A673 (cell line): ENCODE data around the gene BCAM.

Experiments
- EZH2 ChIP-seq: fragments of 200-600 bp; sonication (generic); IDR thresholded peaks from 2 replicates; pipeline ENCODE4 v1.6.1; 2017; ENCODE audit warnings: borderline replicate concordance, low read depth, mild to moderate bottlenecking, mixed read lengths, antibody characterized with exemption, low read length; ENCODE audit not compliant: poor library complexity, severe bottlenecking
- TF ChIP-seq, protein P1 (sequence below): fragments of 300-800, 200-600 bp; sonication (generic); conservative IDR thresholded peaks from 2 replicates; pipeline ENCODE4 v1.5.1; 2017; ENCODE audit warnings: low read depth, mild to moderate bottlenecking, antibody characterized with exemption, low read length, moderate library complexity, mixed read lengths

DNA sequence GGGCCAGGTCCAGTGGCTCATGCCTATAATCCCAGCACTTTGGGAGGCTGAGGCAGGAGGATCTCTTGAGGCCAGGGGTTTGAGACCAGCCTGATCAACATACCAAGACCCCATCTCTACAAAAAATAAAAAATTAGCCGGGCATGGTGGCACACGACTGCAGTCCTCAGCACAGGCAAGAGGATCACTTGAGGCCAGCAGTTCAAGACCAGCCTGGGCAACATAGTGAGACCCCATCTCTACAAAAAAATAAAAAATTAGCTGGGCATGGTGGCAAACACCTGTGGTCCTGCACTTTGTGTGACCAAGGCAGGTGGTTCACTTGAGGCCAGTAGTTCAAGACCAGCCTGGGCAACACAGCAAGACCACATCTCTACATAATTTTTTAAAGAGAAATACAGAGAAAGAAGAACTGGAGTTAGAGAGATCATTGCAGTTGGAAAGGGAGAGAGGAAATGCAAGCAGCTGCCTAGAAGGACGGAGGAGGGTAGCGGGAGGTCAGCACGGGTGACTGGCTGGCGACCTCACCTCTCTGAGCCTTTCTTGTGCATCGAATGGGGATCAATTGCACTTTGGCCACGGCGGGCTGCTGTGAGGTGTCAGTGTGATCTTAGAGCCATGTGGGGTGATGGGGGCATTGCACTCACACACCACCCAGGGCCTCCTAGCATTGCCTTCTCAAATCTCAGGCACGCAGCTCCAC, 13.9 kb downstream of the BCAM start:
- TF ChIP-seq, protein P1, sequence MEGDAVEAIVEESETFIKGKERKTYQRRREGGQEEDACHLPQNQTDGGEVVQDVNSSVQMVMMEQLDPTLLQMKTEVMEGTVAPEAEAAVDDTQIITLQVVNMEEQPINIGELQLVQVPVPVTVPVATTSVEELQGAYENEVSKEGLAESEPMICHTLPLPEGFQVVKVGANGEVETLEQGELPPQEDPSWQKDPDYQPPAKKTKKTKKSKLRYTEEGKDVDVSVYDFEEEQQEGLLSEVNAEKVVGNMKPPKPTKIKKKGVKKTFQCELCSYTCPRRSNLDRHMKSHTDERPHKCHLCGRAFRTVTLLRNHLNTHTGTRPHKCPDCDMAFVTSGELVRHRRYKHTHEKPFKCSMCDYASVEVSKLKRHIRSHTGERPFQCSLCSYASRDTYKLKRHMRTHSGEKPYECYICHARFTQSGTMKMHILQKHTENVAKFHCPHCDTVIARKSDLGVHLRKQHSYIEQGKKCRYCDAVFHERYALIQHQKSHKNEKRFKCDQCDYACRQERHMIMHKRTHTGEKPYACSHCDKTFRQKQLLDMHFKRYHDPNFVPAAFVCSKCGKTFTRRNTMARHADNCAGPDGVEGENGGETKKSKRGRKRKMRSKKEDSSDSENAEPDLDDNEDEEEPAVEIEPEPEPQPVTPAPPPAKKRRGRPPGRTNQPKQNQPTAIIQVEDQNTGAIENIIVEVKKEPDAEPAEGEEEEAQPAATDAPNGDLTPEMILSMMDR, result no peak
- TF ChIP-seq EZH2, result no peak
